Suprapubic skin (tissue), 3 donors: ENCODE measurements around the gene MPZ.

Source experiments
- CTCF ChIP-seq, 2 donors: fragments of 200-600 bp in 1 of 2; fragments of 450-650 bp in 1 of 2; sonication (generic) in 1 of 2; IDR thresholded peaks; one replicate each; pipeline ENCODE4 v1.5.1; 2016 to 2019; ENCODE audit warnings: antibody characterized with exemption in 2 of 2, mild to moderate bottlenecking in 1 of 2, moderate library complexity in 1 of 2
- POLR2AphosphoS5 ChIP-seq, 3 donors: sonication (generic); formaldehyde crosslinking; IDR thresholded peaks; one replicate each; pipeline ENCODE4 v1.6.1; 2017; ENCODE audit warnings: antibody characterized with exemption in 3 of 3

- TF ChIP-seq CTCF (IDR thresholded peaks at IDR 0.05) (no peak), POLR2AphosphoS5 (IDR thresholded peaks at IDR 0.05) (no peak)
These were observed 26.0 kb upstream of the MPZ start for GRCh38 chr1:161335796-161336195.
